IMR-90 (cell line): ENCODE data around the gene RIPOR3. TPM values are rescaled to one million over a fixed set of nuclear protein-coding genes. Genes with fewer than 3 reads are reported as not detected.

Source experiments
- ATAC-seq: fragments of 200-7000 bp; cut with Tn5 transposase; 2 replicates; pipeline ENCODE4 v1.9.1; 2020; ENCODE audit warnings: low read depth, mild to moderate bottlenecking, moderate library complexity
- BruUV-seq: library from RNA; stranded (reverse); fragments of 400-500 nt; replicated peaks from 2 replicates; lab custom pipeline; 2021; lab: Mats Ljungman, UMichigan
- CTCF ChIA-PET: fragments of 300-600 bp; formaldehyde crosslinking; extraction: SDS; loops from one replicate; lab custom pipeline; 2021; ENCODE audit warnings: antibody characterized with exemption; lab: Yijun Ruan, JAX
- POLR2A ChIA-PET: fragments of 300-600 bp; sonication (Branson Sonifier 250); formaldehyde crosslinking; loops from one replicate; lab custom pipeline; 2022; ENCODE audit warnings: antibody characterized with exemption; ENCODE audit not compliant: unreplicated experiment; lab: Charles Lee
- DNase-seq: peaks from one replicate; pipeline ENCODE4 v3.0.0; 2013
- H2AFZ ChIP-seq: replicated peaks from 2 replicates; pipeline ENCODE3; 2013; ENCODE audit warnings: low read length, mild to moderate bottlenecking; ENCODE audit not compliant: poor library complexity
- H2AK5ac ChIP-seq: 2 replicates; pipeline ENCODE4 v1.6.1; 2013; ENCODE audit warnings: low read depth, low read length, inconsistent platforms
- H2AK9ac ChIP-seq: replicated peaks from 2 replicates; pipeline ENCODE3; 2013; ENCODE audit warnings: mild to moderate bottlenecking, low read depth, low read length, moderate library complexity; ENCODE audit not compliant: poor library complexity
- H2BK120ac ChIP-seq: 2 replicates; pipeline ENCODE4 v1.6.1; 2013; ENCODE audit warnings: low read depth, low read length, inconsistent platforms
- H2BK15ac ChIP-seq: 3 replicates; pipeline ENCODE4 v1.6.1; 2013; ENCODE audit warnings: low read depth, low read length, inconsistent platforms
- H2BK20ac ChIP-seq: 2 replicates; pipeline ENCODE4 v1.6.1; 2013; ENCODE audit warnings: low read depth, mild to moderate bottlenecking, inconsistent platforms, low read length, moderate library complexity
- H2BK5ac ChIP-seq: 2 replicates; pipeline ENCODE4 v1.6.1; 2013; ENCODE audit warnings: mild to moderate bottlenecking, low read depth, low read length, inconsistent platforms; ENCODE audit not compliant: poor library complexity, severe bottlenecking
- H3K14ac ChIP-seq: replicated peaks from 2 replicates; pipeline ENCODE4 v1.6.1; 2013; ENCODE audit warnings: low read depth, low read length, inconsistent platforms
- H3K18ac ChIP-seq: 2 replicates; pipeline ENCODE4 v1.6.1; 2013; ENCODE audit warnings: low read depth, low read length, control low read depth
- H3K23ac ChIP-seq: 2 replicates; pipeline ENCODE4 v1.6.1; 2013; ENCODE audit warnings: low read depth, low read length, inconsistent platforms
- H3K27ac ChIP-seq: 2 replicates; pipeline ENCODE4 v1.5.1; 2013; ENCODE audit warnings: mild to moderate bottlenecking, control low read depth, low read length; ENCODE audit not compliant: insufficient read depth
- H3K27me3 ChIP-seq: 2 replicates; pipeline ENCODE4 v1.6.1; 2013; ENCODE audit warnings: low read length; ENCODE audit not compliant: control insufficient read depth, insufficient read depth
- H3K36me3 ChIP-seq: 2 replicates; pipeline ENCODE4 v1.6.1; 2013; ENCODE audit warnings: low read length, mixed read lengths; ENCODE audit not compliant: control insufficient read depth, insufficient read depth
- H3K4ac ChIP-seq: 2 replicates; pipeline ENCODE4 v1.6.1; 2013; ENCODE audit warnings: low read depth, low read length, inconsistent platforms
- H3K4me1 ChIP-seq: 2 replicates; pipeline ENCODE4 v1.6.1; 2013; ENCODE audit warnings: low read length, mixed read lengths; ENCODE audit not compliant: control insufficient read depth, insufficient read depth
- H3K4me2 ChIP-seq: 2 replicates; pipeline ENCODE4 v1.6.1; 2013; ENCODE audit warnings: low read depth, mild to moderate bottlenecking, control low read depth, low read length, moderate library complexity
- H3K4me3 ChIP-seq: 2 replicates; pipeline ENCODE4 v1.5.1; 2013; ENCODE audit warnings: low read depth, mild to moderate bottlenecking, control low read depth, low read length, moderate library complexity; ENCODE audit not compliant: insufficient read depth
- H3K56ac ChIP-seq: 2 replicates; pipeline ENCODE4 v1.6.1; 2013; ENCODE audit warnings: low read length, inconsistent platforms; ENCODE audit not compliant: insufficient read depth; ENCODE audit errors: extremely low read depth
- H3K79me1 ChIP-seq, 2 experiments: 2 replicates each; pipeline ENCODE4 v1.6.1; 2013; ENCODE audit warnings: low read length in 2 of 2, inconsistent platforms in 1 of 2, low read depth in 1 of 2
- H3K9ac ChIP-seq: 2 replicates; pipeline ENCODE4 v1.6.1; 2013; ENCODE audit warnings: low read depth, low read length, control low read depth
- H3K9me1 ChIP-seq: 2 replicates; pipeline ENCODE4 v1.6.1; 2013; ENCODE audit warnings: low read length, inconsistent platforms; ENCODE audit not compliant: insufficient read depth
- H3K9me3 ChIP-seq: 2 replicates; pipeline ENCODE4 v1.6.1; 2013; ENCODE audit warnings: low read length; ENCODE audit not compliant: control insufficient read depth, insufficient read depth
- H4K20me1 ChIP-seq: 2 replicates; pipeline ENCODE4 v1.6.1; 2013; ENCODE audit warnings: low read length, inconsistent platforms; ENCODE audit not compliant: insufficient read depth
- H4K5ac ChIP-seq: 2 replicates; pipeline ENCODE4 v1.6.1; 2013; ENCODE audit warnings: mild to moderate bottlenecking, low read depth, low read length, control low read depth
- H4K8ac ChIP-seq, 2 experiments: 2 replicates each; pipeline ENCODE4 v1.6.1; 2013; ENCODE audit warnings: low read depth in 2 of 2, low read length in 2 of 2, control low read depth in 1 of 2, inconsistent platforms in 1 of 2
- H4K91ac ChIP-seq: 2 replicates; pipeline ENCODE4 v1.6.1; 2013; ENCODE audit warnings: low read depth, low read length, inconsistent platforms; ENCODE audit not compliant: insufficient read depth
- CEBPB ChIP-seq: IDR thresholded peaks from 2 replicates; pipeline ENCODE4 v1.6.1; 2012; ENCODE audit warnings: low read depth, low read length, improper control_type of control experiment
- CTCF ChIP-seq: conservative IDR thresholded peaks from 2 replicates; pipeline ENCODE4 v1.5.1; 2012; ENCODE audit warnings: mild to moderate bottlenecking, low read depth, low read length, improper control_type of control experiment
- ELK1 ChIP-seq: fragments of 150-350 bp; IDR thresholded peaks from 2 replicates; pipeline ENCODE4 v1.6.1; 2016; ENCODE audit warnings: low read depth, mild to moderate bottlenecking, low read length, moderate library complexity, borderline replicate concordance
- FOS ChIP-seq: fragments of 150-350 bp; IDR thresholded peaks from 2 replicates; pipeline ENCODE4 v1.6.1; 2016; ENCODE audit warnings: low read depth, low read length
- MAFK ChIP-seq: IDR thresholded peaks from 2 replicates; pipeline ENCODE4 v1.6.1; 2012; ENCODE audit warnings: low read depth, low read length, improper control_type of control experiment
- RFX5 ChIP-seq: IDR thresholded peaks from 2 replicates; pipeline ENCODE4 v1.8.0; 2012; ENCODE audit warnings: low read depth, mild to moderate bottlenecking, low read length, moderate library complexity
- WGBS, 2 experiments: methylation state at CpG; one replicate each; pipeline versions ENCODE4 v1.1.5 to v1.1.7; 2013; ENCODE audit warnings: missing lambda C conversion rate in 2 of 2; ENCODE audit not compliant: insufficient read length in 1 of 2; ENCODE audit errors: extremely low coverage in 2 of 2; 5-methylcytosine and 5-hydroxymethylcytosine counted together
- dilution Hi-C: fragments of 300-500 bp; cut with HindIII; formaldehyde crosslinking; loops from one replicate; pipeline ENCODE4 v1.14.3; 2018; ENCODE audit warnings: low sequenced_read_pairs; ENCODE audit not compliant: unreplicated experiment
- in situ Hi-C: fragments of 300-500 bp; cut with MboI; formaldehyde crosslinking; loops from 3 replicates; pipeline ENCODE4 v1.14.3; 2019; ENCODE audit warnings: low sequenced_read_pairs, inconsistent platforms, mixed read lengths
- intact Hi-C: fragments of 100-400 bp; cut with micrococcal nuclease; formaldehyde crosslinking; loops from 2 replicates; pipeline ENCODE4 v1.10.0; 2022
- polyA plus RNA-seq, 3 experiments: library from polyadenylated mRNA; depleted of rRNA; stranded (reverse); fragments of >200 nt; gene quantifications; 2 replicates each; pipeline ENCODE4 v1.2.3, GENCODE V29; 2012; ENCODE audit warnings: low replicate concordance in 1 of 3
- total RNA-seq: library from RNA; depleted of rRNA; stranded (reverse); fragments of >200 nt; gene quantifications from 2 replicates; pipeline ENCODE4 v1.2.3, GENCODE V29; 2012

Gene RIPOR3
- total and polyA plus RNA-seq, 2 of the 4 experiments (the other 2 are of a cell fraction): 0.54 to 1.7 TPM

GRCh38 chr20:50666709-50667298 lies 24.5 kb downstream of the RIPOR3 start:
- Histone ChIP-seq H3K9me3 (no peaks in the 10 kb centered on the region), H3K56ac (no peak overlapping the region), H4K5ac (no peak overlapping the region), H3K27ac (no peak overlapping the region), H4K20me1 (no peaks in the 10 kb centered on the region), H2AK9ac (no peak overlapping the region), H3K9me1 (peaks cover 4% of the 10 kb centered on the region; the same call in 1 of the 2 replicates), H3K36me3 (no peaks in the 10 kb centered on the region), H3K79me1 (peaks cover 0 to 11% of the 10 kb centered on the region in 2 experiments; a peak in 1 of 4 replicates), H3K27me3 (no peaks in the 10 kb centered on the region), H2BK5ac (no peak overlapping the region), H3K14ac (no peak overlapping the region), H4K91ac (no peak overlapping the region), H3K9ac (no peak overlapping the region), H3K4me3 (no peak overlapping the region), H2AK5ac (no peak overlapping the region), H3K23ac (no peak overlapping the region), H2BK120ac (no peak overlapping the region), H3K4me2 (no peak overlapping the region), H4K8ac (no peak overlapping the region), H3K18ac (no peak overlapping the region), H2AFZ (no peak overlapping the region), H2BK20ac (no peak overlapping the region), H2BK15ac (no peak overlapping the region), H3K4ac (no peak overlapping the region), H3K4me1 (no peaks in the 10 kb centered on the region; the same call in 1 of the 2 replicates)
- TF ChIP-seq CEBPB (no peak), FOS (no peak), RFX5 (no peak), CTCF (no peak), ELK1 (no peak), MAFK (no peak)
- BruUV-seq: no TSS peak
- no peak for ATAC-seq
- DNase-seq: no peak
- in situ Hi-C loops (no loop called here), dilution Hi-C loops (no loop called here), intact Hi-C loops (no loop called here)
- POLR2A ChIA-PET: no interaction called here
- WGBS, 2 experiments: no CpG with 5 or more reads among the region's 9 CpGs
- CTCF ChIA-PET: no interaction called here
